Stomach (tissue), 4 donors: ENCODE results near the gene FBXO34.

Experiments
- POLR2A ChIP-seq, 4 donors: fragments of 450-650 bp; IDR thresholded peaks; one replicate each; pipeline ENCODE4 v1.6.1; 2016; ENCODE audit warnings: antibody characterized with exemption in 4 of 4, control low read depth in 2 of 4, mild to moderate bottlenecking in 1 of 4, moderate library complexity in 1 of 4
- TF ChIP-seq, protein P1 (sequence below), 7 experiments: fragments of 450-650 bp in 4 of 7; fragments of 200-600 bp in 3 of 7; sonication (generic) in 3 of 7; IDR thresholded peaks; one replicate each; pipeline ENCODE4 v1.5.1; 2016 to 2019; ENCODE audit warnings: antibody characterized with exemption in 7 of 7, control low read depth in 2 of 7, mild to moderate bottlenecking in 1 of 7

DNA sequence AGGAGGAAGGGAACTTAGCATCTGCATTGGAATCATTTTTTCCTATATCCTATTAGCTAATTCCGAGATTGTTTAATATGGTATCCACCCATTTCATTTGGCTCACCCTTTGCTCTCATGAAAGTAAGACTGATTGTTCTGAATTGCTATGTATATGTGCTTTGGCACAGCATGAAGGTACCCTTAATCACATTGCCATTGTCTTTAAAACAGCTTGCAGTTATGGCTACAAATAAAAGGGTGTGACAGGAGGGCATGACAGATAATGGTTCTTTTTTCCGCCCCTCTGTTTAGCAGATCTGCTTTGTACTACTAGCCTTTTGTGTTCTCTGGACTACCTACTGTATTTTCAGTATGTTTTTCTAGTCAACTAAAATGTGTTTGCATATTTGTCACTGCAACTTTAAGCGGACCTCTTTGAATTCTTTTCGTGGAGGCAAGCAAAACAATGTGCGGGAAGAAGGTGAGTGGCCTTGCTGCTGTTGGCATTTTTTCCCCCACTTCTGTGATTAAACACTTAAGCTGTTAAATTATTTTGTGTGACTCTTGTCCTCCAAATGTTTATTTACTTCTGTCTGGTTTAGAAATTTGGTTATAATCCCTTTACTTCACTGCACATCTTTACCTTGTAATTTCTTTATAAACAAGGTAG lies 35.8 kb downstream of the FBXO34 start:
- no peak for TF ChIP-seq POLR2A (IDR thresholded peaks at IDR 0.05)
- TF ChIP-seq, protein P1, sequence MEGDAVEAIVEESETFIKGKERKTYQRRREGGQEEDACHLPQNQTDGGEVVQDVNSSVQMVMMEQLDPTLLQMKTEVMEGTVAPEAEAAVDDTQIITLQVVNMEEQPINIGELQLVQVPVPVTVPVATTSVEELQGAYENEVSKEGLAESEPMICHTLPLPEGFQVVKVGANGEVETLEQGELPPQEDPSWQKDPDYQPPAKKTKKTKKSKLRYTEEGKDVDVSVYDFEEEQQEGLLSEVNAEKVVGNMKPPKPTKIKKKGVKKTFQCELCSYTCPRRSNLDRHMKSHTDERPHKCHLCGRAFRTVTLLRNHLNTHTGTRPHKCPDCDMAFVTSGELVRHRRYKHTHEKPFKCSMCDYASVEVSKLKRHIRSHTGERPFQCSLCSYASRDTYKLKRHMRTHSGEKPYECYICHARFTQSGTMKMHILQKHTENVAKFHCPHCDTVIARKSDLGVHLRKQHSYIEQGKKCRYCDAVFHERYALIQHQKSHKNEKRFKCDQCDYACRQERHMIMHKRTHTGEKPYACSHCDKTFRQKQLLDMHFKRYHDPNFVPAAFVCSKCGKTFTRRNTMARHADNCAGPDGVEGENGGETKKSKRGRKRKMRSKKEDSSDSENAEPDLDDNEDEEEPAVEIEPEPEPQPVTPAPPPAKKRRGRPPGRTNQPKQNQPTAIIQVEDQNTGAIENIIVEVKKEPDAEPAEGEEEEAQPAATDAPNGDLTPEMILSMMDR (IDR thresholded peaks at IDR 0.05): no peak
